Anterior cingulate cortex (tissue), 58 donors: ENCODE measurements around the gene MYH7.
"Not testable (repeated sequence)": the region's sequence is repeated elsewhere in the genome, so short reads cannot be mapped to it uniquely, and the experiment has no call there.

Experiments
- DNase-seq, 58 donors: peaks; one replicate each; lab custom pipeline; 2025; lab: John Stamatoyannopoulos, UW

MYH7 gene

GRCh38 chr14:23435543-23436326 lies at the start of gene MYH7:
TSS of gene MYH7 (minus strand) at chr14:23435660. CDS start at chr14:23433732, 1,928 bp downstream.
- DNase-seq = peak in 1 of 58 donors; percentile 23

DNA sequence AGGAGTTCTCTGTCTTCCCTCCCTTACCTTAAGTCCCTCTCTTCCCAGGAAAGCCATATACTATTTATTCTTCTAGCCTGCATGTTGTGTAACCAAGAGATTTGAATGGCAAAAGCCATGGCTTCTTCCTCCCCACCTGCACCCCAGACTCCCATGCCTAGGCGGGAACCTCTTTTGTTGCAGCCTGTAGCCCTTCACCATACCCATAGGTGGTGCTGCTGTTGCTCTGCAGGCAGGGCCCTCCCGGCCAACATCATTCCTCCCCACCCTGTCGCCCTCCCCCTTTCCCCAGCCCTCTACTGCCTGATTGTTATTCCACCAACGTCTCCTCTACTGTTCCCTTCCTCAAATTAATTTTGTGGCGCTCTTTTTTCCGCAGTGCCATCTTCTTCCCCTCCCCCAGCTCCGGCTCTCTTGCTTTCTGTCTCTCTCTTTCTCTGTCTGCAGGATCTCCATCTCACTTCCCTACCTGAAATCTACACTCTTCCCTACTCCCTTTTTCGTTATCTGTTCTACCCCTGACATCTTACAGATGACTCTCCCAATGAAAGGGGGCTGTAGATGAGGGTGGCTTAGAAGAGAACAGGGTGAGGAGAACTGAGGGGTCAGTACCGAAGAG lies 47.9 kb upstream of the MYH7 start:
- peak in 56 of 58 donors; percentile 21 to 89 (median 71) for DNase-seq

- no peak for DNase-seq
Observed at GRCh38 chr14:23482823-23483148, 47.3 kb upstream of the MYH7 start.

- peak in 2 of 58 donors; percentile 4 to 21 for DNase-seq
Observed at GRCh38 chr14:23481979-23482822, 46.7 kb upstream of the MYH7 start.

GRCh38 chr14:23481362-23481970 lies 46.0 kb upstream of the MYH7 start:
- no peak for DNase-seq

GRCh38 chr14:23478109-23478759 lies 42.8 kb upstream of the MYH7 start:
- DNase-seq = peak in 22 of 58 donors; percentile 3 to 68 (median 26)

DNA sequence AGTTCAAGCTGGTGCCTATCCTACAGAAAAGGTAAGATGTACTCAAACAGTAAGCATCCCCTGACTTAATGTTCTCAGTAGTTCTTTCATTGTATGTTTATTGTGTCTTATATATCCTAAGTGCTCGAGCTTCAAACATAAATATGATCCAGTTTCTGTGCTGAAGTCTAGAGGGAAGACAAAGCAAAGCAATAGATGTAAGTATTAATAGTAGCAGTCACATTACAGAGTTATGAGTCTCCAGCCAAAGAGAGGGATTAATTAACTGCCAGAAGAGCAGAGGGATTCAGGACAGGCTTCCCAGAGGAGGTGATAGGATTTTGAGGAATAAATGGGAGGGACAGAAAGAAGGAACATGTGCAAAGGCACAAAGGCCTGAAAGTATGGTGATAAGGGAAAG lies 35.5 kb upstream of the MYH7 start:
- no peak for DNase-seq

GRCh38 chr14:23469906-23470403 lies 34.5 kb upstream of the MYH7 start:
- DNase-seq = no peak

DNA sequence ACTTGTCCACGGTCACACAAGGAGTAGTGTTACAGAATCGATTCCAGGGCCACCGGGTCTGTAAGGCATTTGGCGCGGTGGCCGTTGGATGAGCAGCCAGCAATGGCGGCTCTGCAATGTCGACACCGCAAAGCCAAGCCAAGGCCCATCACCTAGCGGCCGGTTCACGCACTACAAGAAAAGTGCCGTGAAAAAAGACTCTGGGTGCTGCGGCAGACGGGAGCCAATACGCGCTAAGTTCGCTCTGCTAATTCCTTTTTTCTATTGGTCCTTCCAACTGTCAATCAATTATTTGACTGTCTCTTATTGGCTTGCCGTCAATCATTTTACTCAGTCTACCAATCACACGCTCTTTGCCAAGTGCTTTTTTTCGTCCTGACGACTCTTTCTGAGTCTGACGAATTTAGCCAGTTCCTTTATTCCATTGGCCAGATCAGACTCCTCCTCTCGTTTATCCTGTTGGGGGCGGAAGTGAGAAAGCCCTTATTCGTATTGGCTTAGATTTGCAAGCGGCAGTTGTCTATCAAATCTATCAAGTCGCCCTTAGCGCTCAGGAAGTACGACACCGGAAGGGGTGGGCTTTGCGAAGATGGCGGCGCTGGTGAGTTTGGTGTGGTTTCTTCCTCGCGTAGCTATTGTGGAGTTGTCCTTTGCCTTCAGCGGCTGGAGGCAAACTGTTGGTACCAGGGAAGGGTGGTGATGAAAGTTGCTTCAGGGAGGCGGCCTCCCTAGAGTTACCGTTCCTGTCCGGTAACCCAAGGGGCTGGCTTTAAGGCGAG lies 33.9 kb upstream of the MYH7 start, which contains the start of gene NGDN:
Gene NGDN (plus strand): TSS at position 577 of the 779 bp plus-strand sequence. CDS start 13 bp downstream, at position 590.
- DNase-seq = peak; percentile 72 to 100 (median 96)

DNA sequence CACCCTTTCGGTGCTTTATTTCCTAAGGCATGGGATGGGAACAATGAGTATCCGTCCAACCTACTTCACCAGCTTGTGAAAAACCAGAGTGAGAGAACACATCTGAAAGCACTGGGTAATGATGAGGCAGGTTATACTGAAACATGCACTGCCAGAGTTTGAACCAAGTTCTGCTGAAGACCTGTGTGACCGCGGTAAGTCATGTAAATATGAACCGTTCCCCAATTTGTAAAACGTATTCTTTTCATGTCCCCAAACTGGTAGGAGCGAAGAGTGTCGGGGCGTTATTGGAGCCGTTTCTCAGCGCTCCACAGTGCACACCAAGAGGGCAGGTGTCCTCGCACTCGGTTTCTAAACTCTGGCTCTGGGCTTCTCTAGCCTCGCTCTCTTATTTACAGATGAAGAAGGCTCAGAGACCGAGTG lies 33.3 kb upstream of the MYH7 start:
- no peak for DNase-seq

- no peak for DNase-seq
Observed at GRCh38 chr14:23465261-23465660, 29.8 kb upstream of the MYH7 start.

DNA sequence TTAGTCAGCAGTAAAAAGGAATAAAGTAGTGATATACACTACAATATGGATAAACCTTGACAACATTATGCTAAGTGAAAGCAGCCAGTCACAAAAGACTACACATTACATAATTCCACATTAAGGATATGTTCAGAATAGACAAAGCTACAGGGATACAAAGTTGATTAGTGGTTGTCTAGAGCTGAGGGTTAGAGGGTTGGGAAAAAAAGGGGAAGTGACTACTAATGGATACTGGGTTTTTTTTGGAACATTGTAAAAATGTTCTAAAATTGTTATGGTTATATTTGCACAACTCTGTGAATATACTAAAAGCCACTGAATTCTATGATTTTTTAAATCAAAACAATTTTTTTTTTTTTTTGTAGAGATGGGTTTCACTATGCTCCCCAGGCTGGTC lies 29.2 kb upstream of the MYH7 start:
- no peak for DNase-seq

GRCh38 chr14:23460960-23461359 lies 25.5 kb upstream of the MYH7 start:
- no peak for DNase-seq

- DNase-seq = no peak
Observed at GRCh38 chr14:23457587-23458445, 22.4 kb upstream of the MYH7 start.

- not testable (repeated sequence) for DNase-seq
Observed at GRCh38 chr14:23456883-23457586, 21.6 kb upstream of the MYH7 start.

GRCh38 chr14:23454445-23454856 lies 19.0 kb upstream of the MYH7 start:
- no peak for DNase-seq

- no peak for DNase-seq
Observed at GRCh38 chr14:23452237-23452636, 16.8 kb upstream of the MYH7 start.
